Subcutaneous adipose tissue (tissue), 4 donors: ENCODE data around the gene PCDHGA10. TPM values are rescaled to one million over a fixed set of nuclear protein-coding genes. Genes with fewer than 3 reads are reported as not detected.
"Not testable (repeated sequence)": the region's sequence is repeated elsewhere in the genome, so short reads cannot be mapped to it uniquely, and the experiment has no call there.

Source experiments
- CTCF ChIP-seq: fragments of 450-650 bp; IDR thresholded peaks from one replicate; pipeline ENCODE4 v1.5.1; 2016; ENCODE audit warnings: low read depth, mild to moderate bottlenecking, control low read depth, antibody characterized with exemption, moderate library complexity
- total RNA-seq, 4 donors: library from RNA; depleted of rRNA; stranded (reverse); fragments of >200 nt; gene quantifications; one replicate each; pipeline ENCODE4 v1.1.0, GENCODE V29; 2016

The PCDHGA10 gene
- total RNA-seq, 4 donors from 2014 or later = 4.4 to 6.0 (median 4.6) TPM

GRCh38 chr5:141388661-141389060, 24.1 kb upstream of the PCDHGA10 start:
- TF ChIP-seq CTCF = no peak

DNA sequence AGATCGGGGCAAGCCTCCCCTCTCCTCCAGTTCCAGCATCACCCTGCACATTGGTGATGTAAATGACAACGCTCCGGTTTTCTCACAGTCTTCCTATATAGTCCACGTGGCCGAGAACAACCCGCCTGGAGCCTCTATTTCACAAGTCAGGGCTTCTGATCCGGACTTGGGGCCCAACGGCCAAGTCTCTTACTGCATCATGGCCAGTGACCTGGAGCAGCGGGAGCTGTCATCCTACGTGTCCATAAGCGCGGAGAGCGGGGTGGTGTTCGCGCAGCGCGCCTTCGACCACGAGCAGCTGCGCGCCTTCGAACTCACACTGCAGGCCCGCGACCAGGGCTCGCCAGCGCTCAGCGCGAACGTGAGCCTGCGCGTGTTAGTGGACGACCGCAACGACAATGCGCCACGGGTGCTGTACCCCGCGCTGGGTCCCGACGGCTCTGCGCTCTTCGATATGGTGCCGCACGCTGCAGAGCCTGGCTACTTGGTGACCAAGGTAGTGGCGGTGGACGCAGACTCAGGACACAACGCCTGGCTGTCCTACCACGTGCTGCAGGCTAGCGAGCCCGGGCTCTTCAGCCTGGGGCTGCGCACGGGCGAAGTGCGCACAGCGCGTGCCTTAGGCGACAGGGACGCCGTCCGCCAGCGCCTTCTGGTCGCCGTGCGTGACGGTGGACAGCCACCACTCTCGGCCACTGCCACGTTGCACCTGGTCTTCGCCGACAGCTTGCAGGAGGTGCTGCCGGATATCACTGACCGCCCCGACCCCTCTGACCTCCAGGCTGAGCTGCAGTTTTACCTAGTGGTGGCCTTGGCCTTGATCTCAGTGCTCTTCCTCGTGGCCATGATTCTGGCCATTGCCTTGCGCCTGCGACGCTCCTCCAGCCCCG, 23.4 kb upstream of the PCDHGA10 start:
- no peak for TF ChIP-seq CTCF

DNA sequence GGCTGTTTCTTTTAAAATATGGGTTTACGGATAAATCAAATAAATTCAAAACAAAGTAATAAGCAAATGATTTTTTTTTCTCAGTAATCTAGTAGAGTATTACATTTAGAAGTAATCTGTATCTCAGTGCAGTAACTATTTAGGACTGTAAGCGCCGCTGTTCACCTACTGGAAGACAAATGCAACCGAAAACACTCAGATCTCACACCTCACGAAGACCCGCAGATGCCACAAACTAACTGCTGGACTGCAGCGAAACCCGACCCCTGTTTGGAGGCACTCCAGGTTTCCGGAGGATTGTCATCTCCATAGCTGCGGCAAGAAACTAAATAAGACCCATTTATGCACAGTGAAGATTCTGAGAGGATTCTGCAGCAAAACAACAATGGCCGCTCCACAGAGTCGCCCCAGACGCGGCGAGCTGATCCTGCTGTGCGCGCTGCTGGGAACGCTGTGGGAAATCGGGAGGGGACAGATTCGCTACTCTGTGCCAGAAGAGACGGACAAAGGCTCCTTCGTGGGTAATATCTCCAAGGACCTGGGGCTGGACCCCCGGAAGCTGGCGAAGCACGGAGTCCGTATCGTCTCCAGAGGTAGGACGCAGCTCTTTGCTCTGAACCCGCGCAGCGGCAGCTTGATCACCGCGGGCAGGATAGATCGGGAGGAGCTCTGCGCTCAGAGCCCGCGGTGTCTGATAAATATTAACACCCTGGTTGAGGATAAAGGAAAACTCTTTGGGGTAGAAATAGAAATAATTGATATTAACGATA, 20.2 kb upstream of the PCDHGA10 start, which contains the start of gene PCDHGA8:
Gene PCDHGA8 (plus strand): TSS at position 205 of the 770 bp plus-strand sequence. CDS start 181 bp downstream, at position 386.
- no peak for TF ChIP-seq CTCF

DNA sequence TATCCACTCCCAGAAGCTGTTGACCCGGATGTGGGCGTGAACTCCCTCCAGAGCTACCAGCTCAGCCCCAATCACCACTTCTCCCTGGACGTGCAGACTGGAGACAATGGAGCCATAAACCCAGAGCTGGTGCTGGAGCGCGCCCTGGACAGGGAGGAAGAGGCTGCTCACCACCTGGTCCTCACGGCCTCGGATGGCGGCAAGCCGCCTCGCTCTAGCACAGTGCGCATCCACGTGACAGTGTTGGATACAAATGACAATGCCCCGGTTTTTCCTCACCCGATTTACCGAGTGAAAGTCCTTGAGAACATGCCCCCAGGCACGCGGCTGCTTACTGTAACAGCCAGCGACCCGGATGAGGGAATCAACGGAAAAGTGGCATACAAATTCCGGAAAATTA, 19.5 kb upstream of the PCDHGA10 start:
- no peak for TF ChIP-seq CTCF

- TF ChIP-seq CTCF = not testable (repeated sequence)
Observed at GRCh38 chr5:141397756-141398551, 14.8 kb upstream of the PCDHGA10 start, which contains the start of gene PCDHGB5. Gene PCDHGB5, plus strand, starts transcription at chr5:141397947. Its CDS starts 181 bp downstream, at chr5:141398128.

- no peak for TF ChIP-seq CTCF
Observed at GRCh38 chr5:141398608-141399007, 14.2 kb upstream of the PCDHGA10 start.
